ENCODE results near the gene R3HDM4. TPM values are rescaled to one million over a fixed set of nuclear protein-coding genes. Genes with fewer than 3 reads are reported as not detected.
"Not testable (repeated sequence)": the region's sequence is repeated elsewhere in the genome, so short reads cannot be mapped to it uniquely, and the experiment has no call there.

Gene R3HDM4
- total RNA-seq (13.1 TPM), polyA plus RNA-seq (ENCODE audit: insufficient read depth in 1 of 8, insufficient read length in 8 of 8, low replicate concordance in 1 of 8) (10 to 100 TPM; 30.4 to 38.6 (median 34.7) TPM)
- long read RNA-seq, donor 1, partial matches to known transcripts: 0 of 2 reads
- long read RNA-seq, donor 1, other reads (novel, unspliced or antisense): 0 of 2 reads
- long read RNA-seq, donor 2: 0 reads
- long read RNA-seq, donor 3, partial matches to known transcripts: 0 of 4 reads
- long read RNA-seq, donor 3, other reads (novel, unspliced or antisense): 0 of 4 reads
- long read RNA-seq, donor 4, transcript R3HDM4-201 (8 exons, 1,815 nt): major isoform, 5 of 5 reads
- long read RNA-seq, donor 4, partial matches to known transcripts: 0 of 5 reads
- long read RNA-seq, donor 4, other reads (novel, unspliced or antisense): 0 of 5 reads
- long read RNA-seq, donor 5, transcript R3HDM4-201 (8 exons, 1,815 nt): major isoform, 18 of 20 reads
- long read RNA-seq, donor 5, partial matches to known transcripts: 0 of 20 reads
- long read RNA-seq, donor 5, other reads (novel, unspliced or antisense): 0 of 20 reads
- long read RNA-seq, donor 6, transcript R3HDM4-201 (8 exons, 1,815 nt): major isoform, 18 of 19 reads
- long read RNA-seq, donor 6, partial matches to known transcripts: 0 of 19 reads
- long read RNA-seq, donor 6, other reads (novel, unspliced or antisense): 0 of 19 reads
- long read RNA-seq, donor 7, transcript R3HDM4-201 (8 exons, 1,815 nt): major isoform, 10 of 11 reads
- long read RNA-seq, donor 7, partial matches to known transcripts: 0 of 11 reads
- long read RNA-seq, donor 7, other reads (novel, unspliced or antisense): 0 of 11 reads
- long read RNA-seq, donor 8, partial matches to known transcripts: 0 of 4 reads
- long read RNA-seq, donor 8, other reads (novel, unspliced or antisense): 0 of 4 reads
- long read RNA-seq, donor 9, transcript R3HDM4-201 (8 exons, 1,815 nt): major isoform, 5 of 5 reads
- long read RNA-seq, donor 9, partial matches to known transcripts: 0 of 5 reads
- long read RNA-seq, donor 9, other reads (novel, unspliced or antisense): 0 of 5 reads
- long read RNA-seq, donor 10, transcript R3HDM4-201 (8 exons, 1,815 nt): major isoform, 7 of 8 reads
- long read RNA-seq, donor 10, partial matches to known transcripts: 0 of 8 reads
- long read RNA-seq, donor 10, other reads (novel, unspliced or antisense): 0 of 8 reads
- long read RNA-seq, donor 11, partial matches to known transcripts: 0 of 5 reads
- long read RNA-seq, donor 11, other reads (novel, unspliced or antisense): 0 of 5 reads

GRCh38 chr19:913080-913748, at the start of gene R3HDM4:
Gene R3HDM4 (minus strand): TSS chr19:913219. CDS start chr19:913157, 62 bp downstream.
- peak within 1 kb of the TSS; percentile 94 for H3K4me3 ChIP-seq (ENCODE audit: low read length)
- H3K9me3 ChIP-seq (replicated peaks; ENCODE audit: control insufficient read depth, low read depth, low read length): no peaks in the 10 kb centered on the region
- under 1% methylated on average over 63 of the region's 76 CpGs for WGBS (ENCODE audit: insufficient coverage)
- H3K36me3 ChIP-seq (ENCODE audit: control insufficient read depth, insufficient read depth, low read length): no peaks in the 10 kb centered on the region
- H3K27ac ChIP-seq (ENCODE audit: low read length): peak within 1 kb of the TSS; percentile 89
- DNase-seq: peak; percentile 89
- peaks cover 21% of the 10 kb centered on the region for H3K4me1 ChIP-seq (ENCODE audit: control insufficient read depth, insufficient read depth, low read length)
- H3K27me3 ChIP-seq (ENCODE audit: control insufficient read depth, insufficient read depth, low read length): peaks cover 30% of the 10 kb centered on the region

GRCh38 chr19:961866-962620, 49.0 kb upstream of the R3HDM4 start:
- Histone ChIP-seq H3K4me3 (ENCODE audit: low read length) (no peak overlapping the region), H3K4me1 (ENCODE audit: control insufficient read depth, insufficient read depth, low read length) (peaks cover 7% of the 10 kb centered on the region), H3K27me3 (ENCODE audit: control insufficient read depth, insufficient read depth, low read length) (peaks cover 5% of the 10 kb centered on the region), H3K27ac (ENCODE audit: low read length) (no peak overlapping the region), H3K36me3 (ENCODE audit: control insufficient read depth, insufficient read depth, low read length) (peaks cover 23% of the 10 kb centered on the region), H3K9me3 (replicated peaks; ENCODE audit: control insufficient read depth, low read depth, low read length) (peaks cover 4% of the 10 kb centered on the region)
- DNase-seq: no peak
- 92% methylated on average over 8 of the region's 14 CpGs for WGBS (ENCODE audit: insufficient coverage)

GRCh38 chr19:960601-960938, 47.6 kb upstream of the R3HDM4 start:
- no peak overlapping the region for H3K27ac ChIP-seq (ENCODE audit: low read length)
- H3K4me3 ChIP-seq (ENCODE audit: low read length): no peak overlapping the region
- DNase-seq: no peak
- peaks cover 18% of the 10 kb centered on the region for H3K4me1 ChIP-seq (ENCODE audit: control insufficient read depth, insufficient read depth, low read length)
- H3K27me3 ChIP-seq (ENCODE audit: control insufficient read depth, insufficient read depth, low read length): peaks cover 19% of the 10 kb centered on the region
- H3K9me3 ChIP-seq (replicated peaks; ENCODE audit: control insufficient read depth, low read depth, low read length): no peaks in the 10 kb centered on the region
- H3K36me3 ChIP-seq (ENCODE audit: control insufficient read depth, insufficient read depth, low read length): peaks cover 18% of the 10 kb centered on the region
- WGBS (ENCODE audit: insufficient coverage): 64% methylated on average over 8 of the region's 8 CpGs

GRCh38 chr19:960020-960419, 47.0 kb upstream of the R3HDM4 start:
- Histone ChIP-seq H3K27ac (ENCODE audit: low read length) (no peak overlapping the region), H3K27me3 (ENCODE audit: control insufficient read depth, insufficient read depth, low read length) (peaks cover 25% of the 10 kb centered on the region), H3K9me3 (replicated peaks; ENCODE audit: control insufficient read depth, low read depth, low read length) (no peaks in the 10 kb centered on the region), H3K4me1 (ENCODE audit: control insufficient read depth, insufficient read depth, low read length) (peaks cover 18% of the 10 kb centered on the region), H3K36me3 (ENCODE audit: control insufficient read depth, insufficient read depth, low read length) (peaks cover 14% of the 10 kb centered on the region), H3K4me3 (ENCODE audit: low read length) (no peak overlapping the region)
- DNase-seq: no peak
- 82% methylated on average over 7 of the region's 12 CpGs for WGBS (ENCODE audit: insufficient coverage)

GRCh38 chr19:958967-959855, 46.2 kb upstream of the R3HDM4 start:
- Histone ChIP-seq H3K27me3 (ENCODE audit: control insufficient read depth, insufficient read depth, low read length) (peaks cover 32% of the 10 kb centered on the region), H3K4me3 (ENCODE audit: low read length) (no peak overlapping the region), H3K9me3 (replicated peaks; ENCODE audit: control insufficient read depth, low read depth, low read length) (no peaks in the 10 kb centered on the region), H3K4me1 (ENCODE audit: control insufficient read depth, insufficient read depth, low read length) (peaks cover 18% of the 10 kb centered on the region), H3K27ac (ENCODE audit: low read length) (no peak overlapping the region), H3K36me3 (ENCODE audit: control insufficient read depth, insufficient read depth, low read length) (peaks cover 6% of the 10 kb centered on the region)
- DNase-seq: no peak
- 85% methylated on average over 28 of the region's 36 CpGs for WGBS (ENCODE audit: insufficient coverage)

GRCh38 chr19:957578-957977, 44.6 kb upstream of the R3HDM4 start:
- peaks cover 27% of the 10 kb centered on the region for H3K4me1 ChIP-seq (ENCODE audit: control insufficient read depth, insufficient read depth, low read length)
- peaks cover 47% of the 10 kb centered on the region for H3K27me3 ChIP-seq (ENCODE audit: control insufficient read depth, insufficient read depth, low read length)
- WGBS (ENCODE audit: insufficient coverage): 74% methylated on average over 3 of the region's 9 CpGs
- DNase-seq; H3K36me3 ChIP-seq (ENCODE audit: control insufficient read depth, insufficient read depth, low read length); H3K27ac ChIP-seq (ENCODE audit: low read length); H3K9me3 ChIP-seq (replicated peaks; ENCODE audit: control insufficient read depth, low read depth, low read length); H3K4me3 ChIP-seq (ENCODE audit: low read length): not testable (repeated sequence)

- no peak overlapping the region for H3K4me3 ChIP-seq (ENCODE audit: low read length)
- peaks cover 50% of the 10 kb centered on the region for H3K27me3 ChIP-seq (ENCODE audit: control insufficient read depth, insufficient read depth, low read length)
- no peaks in the 10 kb centered on the region for H3K9me3 ChIP-seq (replicated peaks; ENCODE audit: control insufficient read depth, low read depth, low read length)
- H3K36me3 ChIP-seq (ENCODE audit: control insufficient read depth, insufficient read depth, low read length): peaks cover 5% of the 10 kb centered on the region
- 38% methylated on average over 9 of the region's 27 CpGs for WGBS (ENCODE audit: insufficient coverage)
- DNase-seq: no peak
- no peak overlapping the region for H3K27ac ChIP-seq (ENCODE audit: low read length)
- peaks cover 33% of the 10 kb centered on the region for H3K4me1 ChIP-seq (ENCODE audit: control insufficient read depth, insufficient read depth, low read length)
Observed at GRCh38 chr19:956766-957440, 43.9 kb upstream of the R3HDM4 start.

Data from muscle of leg (tissue), 16 donors.